Common myeloid progenitor, CD34-positive (primary cell): ENCODE data around the gene ARID3A.
A peak's percentile ranks its signal among the peaks of the same experiment; 100 is the strongest.

Source experiments
- CTCF ChIA-PET: fragments of 350-600 bp; sonication (Branson Sonifier 250); formaldehyde crosslinking; loops from one replicate; lab custom pipeline; 2021; ENCODE audit warnings: antibody characterized with exemption; lab: Charles Lee
- POLR2A ChIA-PET: fragments of 350-600 bp; sonication (Branson Sonifier 250); formaldehyde crosslinking; loops from one replicate; lab custom pipeline; 2021; ENCODE audit warnings: antibody characterized with exemption; lab: Charles Lee
- DNase-seq, 3 donors: peaks; one replicate each; pipeline versions ENCODE4 v3.0.0 to v3.0.0-alpha.2; 2013
- H3K27ac ChIP-seq, 2 experiments: 1 replicate in 1 of 2; 2 replicates in 1 of 2; pipeline ENCODE4 v1.7.0; 2013; ENCODE audit warnings: inconsistent platforms in 2 of 2, low read length in 2 of 2, mild to moderate bottlenecking in 2 of 2, low read depth in 1 of 2, moderate library complexity in 1 of 2; ENCODE audit not compliant: severe bottlenecking in 2 of 2, insufficient read depth in 1 of 2, poor library complexity in 1 of 2
- H3K27me3 ChIP-seq, 5 experiments: replicated peaks in 2 of 5; 1 replicate in 3 of 5; 2 replicates in 2 of 5; pipeline versions ENCODE4 v1.6.1 to v1.7.0; 2013; ENCODE audit warnings: low read length in 4 of 5, mild to moderate bottlenecking in 2 of 5, moderate library complexity in 2 of 5, inconsistent platforms in 1 of 5; ENCODE audit not compliant: insufficient read depth in 5 of 5, control insufficient read depth in 4 of 5
- H3K36me3 ChIP-seq, 4 experiments: 1 replicate in 2 of 4; 2 replicates in 2 of 4; pipeline versions ENCODE4 v1.6.1 to v1.7.0; 2013; ENCODE audit warnings: low read length in 3 of 4, control low read depth in 1 of 4, mild to moderate bottlenecking in 1 of 4; ENCODE audit not compliant: control insufficient read depth in 4 of 4, insufficient read depth in 4 of 4
- H3K4me1 ChIP-seq, 4 experiments: 1 replicate in 3 of 4; 2 replicates in 1 of 4; pipeline versions ENCODE4 v1.6.1 to v1.7.1; 2013; ENCODE audit warnings: low read length in 3 of 4, mild to moderate bottlenecking in 3 of 4, control low read depth in 1 of 4, inconsistent platforms in 1 of 4, moderate library complexity in 1 of 4; ENCODE audit not compliant: control insufficient read depth in 4 of 4, insufficient read depth in 4 of 4; ENCODE audit errors: control extremely low read depth in 1 of 4
- H3K4me3 ChIP-seq, 7 experiments: 1 replicate in 4 of 7; 2 replicates in 3 of 7; pipeline versions ENCODE4 v1.5.1 to v1.7.0; 2013; ENCODE audit warnings: mild to moderate bottlenecking in 7 of 7, low read length in 6 of 7, moderate library complexity in 6 of 7, inconsistent platforms in 2 of 7, low read depth in 2 of 7, control low read depth in 1 of 7; ENCODE audit not compliant: insufficient read depth in 4 of 7, control insufficient read depth in 1 of 7; ENCODE audit errors: extremely low read depth in 1 of 7
- H3K9me3 ChIP-seq, 5 experiments: 1 replicate in 4 of 5; 2 replicates in 1 of 5; pipeline versions ENCODE4 v1.6.1 to v1.7.1; 2013; ENCODE audit warnings: low read length in 4 of 5, mild to moderate bottlenecking in 2 of 5, inconsistent platforms in 1 of 5, low read depth in 1 of 5, moderate library complexity in 1 of 5; ENCODE audit not compliant: control insufficient read depth in 4 of 5, insufficient read depth in 2 of 5; ENCODE audit errors: control extremely low read depth in 1 of 5
- WGBS: methylation state at CpG from one replicate; pipeline ENCODE4 v1.1.5; 2013; ENCODE audit not compliant: insufficient coverage; 5-methylcytosine and 5-hydroxymethylcytosine counted together

The ARID3A gene

DNA sequence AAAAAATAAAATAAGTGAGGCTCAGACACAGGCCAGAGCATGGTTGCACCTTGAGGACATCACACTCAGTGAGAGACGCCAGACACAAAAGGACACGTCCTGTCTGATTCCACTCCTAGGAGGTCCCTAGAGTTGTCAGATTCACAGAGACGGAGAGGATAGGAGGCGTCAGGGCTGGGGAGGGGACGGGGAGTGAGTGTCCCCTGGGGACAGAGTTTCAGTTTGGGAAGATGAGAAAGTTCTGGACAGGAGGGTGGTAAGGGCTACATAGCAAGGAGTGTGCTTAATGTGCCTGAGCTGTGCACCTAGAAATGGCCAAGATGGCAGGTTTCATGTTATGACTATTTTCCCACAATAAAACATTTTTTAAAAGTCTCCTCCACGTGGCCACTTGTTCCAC, 72.2 kb downstream of the ARID3A start:
- CTCF ChIA-PET: no interaction called here
- H3K27me3 ChIP-seq: peaks cover 0 to 64% (median 20%) of the 10 kb centered on the region in 5 experiments

DNA sequence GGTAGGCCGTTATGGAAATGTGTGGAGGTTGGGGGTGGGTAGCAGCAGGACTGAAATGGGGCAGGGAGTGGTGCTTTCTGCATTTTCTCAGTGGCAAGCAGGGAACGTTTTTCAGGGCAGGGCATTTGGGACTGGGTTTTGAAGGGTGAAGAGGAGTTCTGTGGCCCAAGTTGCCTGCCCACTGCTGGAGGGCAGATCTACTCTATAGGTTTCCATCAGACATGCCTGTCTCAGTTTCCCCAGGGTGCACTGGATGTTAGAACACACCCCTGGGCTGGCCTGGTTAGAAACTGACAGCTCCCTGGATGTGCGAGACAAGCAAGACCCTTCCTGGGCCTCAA, 73.5 kb downstream of the ARID3A start:
- CTCF ChIA-PET: interaction anchor here (1.9 kb wide), 1 partner anchor 21 kb away, joined by 7 read pairs; no protein-coding TSS in a partner anchor
- no peak for DNase-seq
- H3K27me3 ChIP-seq: peaks cover 0 to 73% (median 20%) of the 10 kb centered on the region in 5 experiments
- no peak overlapping the region for H3K27ac ChIP-seq
- H3K9me3 ChIP-seq: no peaks in the 10 kb centered on the region
- 72% methylated on average over 3 of the region's 3 CpGs for WGBS
- peaks cover 0 to 8% (median 5%) of the 10 kb centered on the region in 4 experiments for H3K36me3 ChIP-seq
- POLR2A ChIA-PET: interaction anchor here (0.6 kb wide), 1 partner anchor 16 kb away, joined by 3 read pairs; no protein-coding TSS in a partner anchor
- no peak overlapping the region for H3K4me3 ChIP-seq
- H3K4me1 ChIP-seq: peaks cover 0 to 26% (median 22%) of the 10 kb centered on the region in 4 experiments

More for the DNA sequence above, 72.2 kb downstream of the ARID3A start:
- POLR2A ChIA-PET: no interaction called here
- Histone ChIP-seq H3K9me3 (no peaks in the 10 kb centered on the region), H3K4me1 (peaks cover 0 to 26% (median 22%) of the 10 kb centered on the region in 4 experiments), H3K4me3 (no peak overlapping the region), H3K27ac (no peak overlapping the region), H3K36me3 (peaks cover 0 to 21% (median 8%) of the 10 kb centered on the region in 4 experiments)
- 38% methylated on average over 5 of the region's 6 CpGs for WGBS
- DNase-seq: no peak

DNA sequence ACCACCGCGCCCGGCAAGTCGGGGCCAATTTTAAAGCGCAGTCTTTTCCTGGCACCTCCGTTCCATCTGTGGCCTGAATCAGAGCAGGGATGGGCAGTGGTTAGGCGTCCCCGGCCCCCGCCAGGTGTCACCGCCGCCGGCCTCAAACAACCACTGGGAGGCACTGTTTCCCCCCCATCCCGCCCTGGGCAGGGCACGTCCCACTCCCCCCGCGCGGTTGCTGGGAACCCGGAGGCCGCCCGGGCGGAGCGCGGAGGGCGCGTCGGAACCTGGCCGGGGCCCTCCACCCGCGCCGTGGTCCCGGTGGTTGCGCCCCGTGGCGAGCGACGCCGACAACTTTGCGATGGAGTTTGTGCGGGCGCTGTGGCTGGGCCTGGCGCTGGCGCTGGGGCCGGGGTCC, 74.3 kb downstream of the ARID3A start, which contains the start of gene GRIN3B:
Gene GRIN3B (plus strand): TSS at position 325 of the 400 bp plus-strand sequence. CDS start 19 bp downstream, at position 344.
- H3K36me3 ChIP-seq: peaks cover 0 to 2% (median under 1%) of the 10 kb centered on the region in 4 experiments
- DNase-seq: peak; percentile 64 to 78 (median 76)
- POLR2A ChIA-PET: no interaction called here
- no peaks in the 10 kb centered on the region for H3K9me3 ChIP-seq
- H3K4me1 ChIP-seq: peaks cover 0 to 26% (median 22%) of the 10 kb centered on the region in 4 experiments
- WGBS: under 1% methylated on average over 35 of the region's 43 CpGs
- no peak within 1 kb of the TSS for H3K27ac ChIP-seq
- CTCF ChIA-PET: interaction anchor here (1.0 to 1.9 kb wide), 3 partner anchors 20 to 60 kb away, joined by 3 to 7 read pairs (median 3); no protein-coding TSS in a partner anchor
- H3K27me3 ChIP-seq: peaks cover 0 to 73% (median 20%) of the 10 kb centered on the region in 5 experiments
- H3K4me3 ChIP-seq: peak within 1 kb of the TSS in 5 of 7 experiments; percentile 7 to 52 (median 42)

DNA sequence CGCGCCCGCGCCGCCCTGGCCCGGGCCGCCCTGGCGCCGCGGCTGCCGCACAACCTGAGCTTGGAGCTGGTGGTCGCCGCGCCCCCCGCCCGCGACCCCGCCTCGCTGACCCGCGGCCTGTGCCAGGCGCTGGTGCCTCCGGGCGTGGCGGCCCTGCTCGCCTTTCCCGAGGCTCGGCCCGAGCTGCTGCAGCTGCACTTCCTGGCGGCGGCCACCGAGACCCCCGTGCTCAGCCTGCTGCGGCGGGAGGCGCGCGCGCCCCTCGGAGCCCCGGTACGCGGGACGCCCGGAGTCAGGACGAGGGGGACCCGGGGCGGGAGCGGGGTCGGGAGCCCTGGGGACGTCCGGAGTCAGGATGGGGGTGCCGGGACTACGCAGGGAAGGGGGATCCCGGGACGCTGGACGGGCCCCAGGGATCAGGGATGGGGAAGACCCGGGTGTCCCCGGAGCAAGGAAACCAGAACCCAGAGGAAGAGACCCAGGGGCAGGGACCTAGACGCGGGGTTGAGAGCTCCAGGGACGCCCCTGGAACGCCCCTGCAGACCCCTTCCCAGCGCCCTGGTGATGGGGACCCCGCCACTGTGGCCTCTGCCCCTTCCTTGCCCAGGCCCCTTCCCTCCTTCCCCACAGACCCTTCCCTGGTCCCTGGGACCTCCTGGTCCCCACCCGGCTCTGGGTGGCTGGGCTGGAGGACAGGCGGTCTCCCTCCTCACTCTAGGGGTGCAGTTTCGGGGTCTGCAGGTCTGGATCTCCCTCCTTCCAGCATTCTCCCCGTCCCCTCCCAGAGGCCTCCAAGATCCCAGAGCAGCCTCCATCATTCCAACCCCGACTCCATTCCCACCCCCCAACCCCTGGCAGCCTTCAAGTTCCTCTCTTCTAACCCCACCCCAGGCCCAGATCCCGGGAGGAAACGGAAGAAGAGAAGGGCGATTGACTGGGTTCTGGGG, 75.0 kb downstream of the ARID3A start:
- no peak for DNase-seq
- peaks cover 0 to 69% (median 20%) of the 10 kb centered on the region in 5 experiments for H3K27me3 ChIP-seq
- no peaks in the 10 kb centered on the region for H3K9me3 ChIP-seq
- H3K27ac ChIP-seq: no peak overlapping the region
- no peaks in the 10 kb centered on the region for H3K36me3 ChIP-seq
- H3K4me1 ChIP-seq: peaks cover 0 to 24% (median 21%) of the 10 kb centered on the region in 4 experiments
- ChIA-PET POLR2A (interaction anchor here (1.3 kb wide), 1 partner anchor 13 kb away, joined by 3 read pairs; no protein-coding TSS in a partner anchor), CTCF (interaction anchor here (0.7 to 1.9 kb wide), 6 partner anchors 19 to 101 kb away, joined by 3 to 7 read pairs (median 3); no protein-coding TSS in a partner anchor)
- 3% methylated on average over 52 of the region's 73 CpGs for WGBS
- peak overlapping the region in 5 of 7 experiments; percentile 7 to 52 (median 42) for H3K4me3 ChIP-seq

DNA sequence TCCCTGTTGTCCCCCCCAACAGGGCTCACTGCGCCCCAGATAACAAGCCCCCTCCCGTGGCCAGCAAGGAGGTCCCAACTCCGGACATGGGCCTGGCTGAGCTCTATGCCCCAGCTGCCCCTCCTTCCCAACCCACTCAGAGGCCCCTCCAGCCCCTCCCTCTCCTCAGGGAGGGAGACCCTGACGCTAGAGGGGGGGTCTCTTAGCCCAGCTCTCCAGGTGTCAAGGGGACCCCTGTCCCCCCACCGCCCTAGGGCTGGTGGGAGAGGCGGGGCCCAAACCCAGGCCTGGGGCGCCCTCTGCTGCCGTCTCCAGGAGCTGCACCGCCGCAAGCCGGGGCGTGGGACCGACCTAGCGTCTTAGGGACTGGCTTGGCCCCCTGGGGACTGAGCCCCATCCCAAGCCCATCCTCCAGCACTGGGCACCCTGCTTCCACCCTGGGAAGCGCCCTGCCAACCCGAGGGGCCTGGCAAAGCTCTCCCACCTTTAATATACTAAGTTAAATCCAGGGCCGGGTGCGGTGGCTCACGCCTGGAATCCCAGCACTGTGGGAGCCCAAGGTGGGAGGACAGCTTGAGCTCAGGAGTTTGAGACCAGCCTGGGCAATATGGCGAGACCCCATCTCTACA, 75.8 kb downstream of the ARID3A start:
- DNase-seq: peak in 2 of 3 donors; percentile 57 to 61
- Histone ChIP-seq H3K27ac (no peak overlapping the region), H3K27me3 (peaks cover 0 to 61% (median 20%) of the 10 kb centered on the region in 5 experiments), H3K4me1 (peaks cover 0 to 17% (median 13%) of the 10 kb centered on the region in 4 experiments), H3K9me3 (no peaks in the 10 kb centered on the region), H3K36me3 (no peaks in the 10 kb centered on the region), H3K4me3 (peak overlapping the region in 1 of 7 experiments; percentile 31)
- 4% methylated on average over 14 of the region's 20 CpGs for WGBS
- CTCF ChIA-PET: interaction anchor here (0.7 to 1.6 kb wide), 3 partner anchors 28 to 100 kb away, joined by 3 to 4 read pairs (median 3); no protein-coding TSS in a partner anchor
- POLR2A ChIA-PET: interaction anchor here (1.3 kb wide), 1 partner anchor 12 kb away, joined by 3 read pairs; no protein-coding TSS in a partner anchor

DNA sequence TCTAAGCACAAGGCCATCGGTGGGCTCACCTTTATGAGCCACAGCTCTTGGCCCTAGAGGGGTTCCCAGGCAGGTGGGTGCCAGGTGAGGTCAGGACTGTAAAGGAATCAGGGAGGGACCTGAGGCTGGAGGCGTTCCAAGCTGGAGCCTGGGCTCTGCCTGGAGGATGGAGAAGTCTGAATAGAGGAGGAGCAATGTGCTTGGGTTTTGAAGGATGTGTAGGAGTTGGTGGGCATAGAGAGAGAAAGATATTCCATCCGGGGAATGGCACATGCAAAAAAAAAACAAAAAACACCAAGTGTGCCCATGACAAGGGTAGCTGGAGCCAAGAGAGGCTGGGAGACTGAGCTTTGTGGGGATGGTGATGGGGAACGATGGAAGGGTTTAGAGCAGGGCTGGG, 76.8 kb downstream of the ARID3A start:
- Histone ChIP-seq H3K4me1 (peaks cover 0 to 15% (median 12%) of the 10 kb centered on the region in 4 experiments), H3K9me3 (no peaks in the 10 kb centered on the region), H3K27me3 (peaks cover 0 to 53% (median 16%) of the 10 kb centered on the region in 5 experiments), H3K4me3 (no peak overlapping the region), H3K27ac (no peak overlapping the region), H3K36me3 (no peaks in the 10 kb centered on the region)
- CTCF ChIA-PET: interaction anchor here (0.6 to 0.7 kb wide), 2 partner anchors 144 to 219 kb away, joined by 3 read pairs; no protein-coding TSS in a partner anchor
- 84% methylated on average over 4 of the region's 4 CpGs for WGBS
- POLR2A ChIA-PET: no interaction called here
- DNase-seq: no peak
